NCI-H2029 (cell line): ENCODE measurements around the gene LHFPL6.

ENCODE experiments used
- DNase-seq: peaks from one replicate; lab custom pipeline; 2025; lab: John Stamatoyannopoulos, UW

LHFPL6 gene

DNA sequence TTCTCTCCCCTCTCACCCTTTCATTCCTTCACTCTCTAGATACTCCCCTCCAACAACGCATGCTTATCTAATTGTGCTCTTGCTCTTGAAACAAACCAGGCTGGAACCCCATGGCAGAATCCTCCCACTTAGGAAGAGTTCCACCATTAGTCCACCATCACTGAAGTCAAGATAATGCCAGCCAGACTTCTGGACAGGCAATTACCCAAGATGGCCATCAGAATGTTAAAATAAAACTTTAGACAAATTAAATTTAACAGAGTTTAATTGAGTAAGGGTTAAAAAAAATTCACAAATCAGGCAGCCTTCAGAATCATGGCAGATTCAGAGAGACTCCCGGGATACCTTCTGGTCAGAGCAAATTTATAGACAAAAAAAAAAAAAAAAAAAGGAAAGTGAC is 221.5 kb downstream of the LHFPL6 start:
- DNase-seq: no peak

DNA sequence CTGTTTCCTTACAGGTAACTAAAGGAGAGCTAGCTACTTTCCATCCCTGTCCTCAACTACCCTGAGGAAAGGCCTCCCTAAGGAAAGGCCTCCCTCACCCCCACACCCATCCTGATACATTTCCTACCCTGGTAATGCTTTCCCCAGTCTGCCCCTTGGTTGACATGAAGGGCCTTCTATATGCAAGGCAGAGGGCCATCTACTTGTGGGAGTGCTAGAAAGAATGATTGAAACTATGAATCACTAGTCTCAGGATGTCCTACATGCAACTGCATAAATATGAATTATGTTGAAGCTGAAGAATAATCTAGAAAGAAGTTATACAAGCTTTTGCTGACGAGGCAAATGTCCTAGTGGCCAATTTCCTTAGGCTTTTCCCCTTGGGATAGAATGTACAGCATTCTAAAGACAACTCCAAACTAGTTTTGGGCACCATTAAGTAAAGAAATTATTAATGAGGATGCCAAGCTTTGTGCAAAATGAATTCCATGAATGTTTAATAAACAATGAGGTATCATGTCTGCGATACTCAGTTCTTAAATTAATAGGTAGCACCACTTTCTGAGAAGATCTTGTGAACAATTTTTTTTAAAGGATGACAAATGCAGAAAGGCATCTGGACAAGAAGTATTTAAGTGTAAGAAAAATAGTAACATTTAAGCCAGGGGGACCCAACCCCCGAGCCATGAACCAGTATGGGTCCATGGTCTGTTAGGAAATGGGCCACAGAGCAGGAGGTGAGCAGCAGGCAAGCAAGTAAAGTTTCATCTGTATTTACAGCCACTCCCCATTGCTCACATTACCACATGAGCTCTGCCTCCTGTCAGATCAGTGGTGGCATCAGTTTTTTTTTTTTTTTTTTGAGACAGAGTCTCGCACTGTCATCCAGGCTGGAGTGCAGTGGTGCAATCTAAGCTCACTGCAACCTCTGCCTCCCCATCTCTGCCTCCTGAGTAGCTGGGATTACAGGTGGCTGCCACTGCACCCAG is 223.0 kb downstream of the LHFPL6 start:
- no peak for DNase-seq

DNA sequence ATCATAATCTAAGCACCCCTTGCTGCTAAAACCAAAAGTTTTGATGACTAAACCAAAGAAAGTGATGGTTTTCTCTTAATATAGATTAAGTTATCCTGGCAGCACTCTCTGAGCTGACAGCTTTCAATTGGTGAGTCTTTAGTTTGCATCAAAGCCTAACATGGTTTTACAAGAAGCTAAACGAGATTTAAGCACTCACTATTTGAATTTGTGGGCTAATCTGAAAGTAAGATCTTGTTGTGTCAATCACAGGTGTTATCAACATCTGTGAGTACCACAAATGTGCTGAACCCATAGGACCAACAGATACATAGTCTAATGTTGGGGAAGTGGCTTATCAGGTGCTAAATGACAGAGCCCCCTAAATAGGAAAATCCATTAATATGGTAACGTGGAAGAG is 223.9 kb downstream of the LHFPL6 start:
- DNase-seq: no peak

DNA sequence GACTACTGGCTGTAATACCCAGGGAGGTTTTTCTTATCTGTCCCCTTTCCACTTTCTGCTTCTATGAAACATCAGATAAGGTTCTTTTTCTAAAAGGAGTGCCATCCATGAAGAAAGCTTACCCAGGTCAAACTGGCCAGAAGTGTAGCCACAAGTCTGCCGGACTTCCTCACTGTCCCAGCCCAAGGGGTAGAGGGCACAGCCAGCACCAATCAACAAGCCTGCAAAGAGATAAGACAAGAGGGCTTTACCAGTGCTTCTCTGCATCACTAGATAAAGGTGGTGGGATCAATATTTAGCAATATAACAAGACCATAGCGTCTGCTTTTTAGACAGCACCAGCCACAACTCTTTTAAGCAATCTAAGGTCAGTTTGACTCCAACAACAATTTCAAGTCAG is 224.7 kb downstream of the LHFPL6 start:
- no peak for DNase-seq

DNA sequence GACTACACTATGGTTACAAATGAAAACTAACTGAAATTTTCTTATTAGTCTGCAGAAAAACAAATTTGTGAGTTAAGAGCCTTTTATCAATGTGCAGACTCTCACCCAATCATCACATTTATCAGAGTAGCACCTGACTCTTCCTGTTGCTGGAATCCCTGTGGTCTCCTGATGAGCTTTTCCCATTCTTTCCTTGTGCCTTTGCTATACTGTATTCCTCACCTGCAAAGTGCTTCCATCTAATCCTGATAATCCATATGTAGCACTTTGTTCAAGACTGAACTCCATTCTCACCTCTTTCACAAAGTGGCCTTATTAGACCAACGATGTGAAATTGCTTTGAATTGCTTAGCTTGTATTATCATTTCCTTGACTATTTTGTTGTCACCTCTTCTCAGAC is 225.3 kb downstream of the LHFPL6 start:
- DNase-seq: no peak

DNA sequence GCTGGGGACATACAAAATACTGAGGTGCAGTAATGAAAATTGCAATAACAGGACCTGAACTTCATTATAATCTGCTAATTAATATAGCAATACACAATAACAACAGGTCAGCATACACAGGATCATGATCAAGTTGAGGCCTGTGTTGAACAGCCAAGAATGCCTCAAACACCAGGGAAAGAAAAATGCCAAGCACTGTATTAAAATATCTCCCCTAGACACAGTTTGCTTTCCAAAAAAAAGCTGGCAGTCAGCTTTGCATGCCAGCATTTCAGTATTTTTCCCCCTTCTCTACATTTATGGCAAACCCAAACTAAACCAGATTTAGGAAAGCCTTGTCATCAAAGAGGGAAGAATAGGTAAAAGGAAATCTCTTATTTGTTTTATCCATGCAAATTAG is 226.9 kb downstream of the LHFPL6 start:
- no peak for DNase-seq

DNA sequence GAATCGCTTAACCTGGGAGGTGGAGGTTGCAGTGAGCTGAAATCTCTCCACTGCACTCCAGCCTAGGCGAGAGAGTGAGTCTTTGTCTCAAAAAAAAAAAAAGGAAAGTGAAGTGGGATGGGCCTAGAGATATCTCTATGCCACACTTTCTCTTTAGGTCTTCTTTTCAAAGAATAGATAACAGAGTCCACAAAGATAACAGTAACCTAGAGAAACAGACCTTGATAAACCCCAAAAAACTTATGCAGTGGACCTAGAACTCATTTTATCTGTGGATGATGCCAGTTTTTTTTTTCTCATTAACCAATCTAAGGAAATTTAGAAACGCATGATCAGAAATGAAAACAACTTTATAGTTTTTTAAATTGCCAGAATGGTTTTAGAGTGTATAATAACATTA is 227.4 kb downstream of the LHFPL6 start:
- no peak for DNase-seq

DNA sequence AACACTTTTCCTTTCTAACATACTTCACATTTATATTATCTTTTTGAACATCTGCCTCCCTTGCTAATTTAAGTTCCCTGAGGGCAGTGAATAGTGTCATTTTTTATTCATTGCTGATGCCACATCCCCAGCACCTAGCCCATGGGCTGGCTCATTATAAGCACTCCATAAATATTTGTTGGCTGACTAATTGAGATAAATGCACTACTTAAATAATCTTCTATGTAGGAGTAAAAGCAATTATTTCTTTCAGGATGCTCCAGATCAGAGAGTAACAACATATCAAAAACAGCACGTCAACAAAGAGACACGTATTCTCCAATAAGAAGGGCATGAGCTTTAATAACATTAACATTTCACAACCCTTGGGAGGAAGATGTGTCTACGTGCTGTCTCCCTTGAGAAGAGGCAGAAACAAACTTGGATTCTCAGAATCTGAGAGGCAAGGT is 228.2 kb downstream of the LHFPL6 start:
- DNase-seq: no peak

DNA sequence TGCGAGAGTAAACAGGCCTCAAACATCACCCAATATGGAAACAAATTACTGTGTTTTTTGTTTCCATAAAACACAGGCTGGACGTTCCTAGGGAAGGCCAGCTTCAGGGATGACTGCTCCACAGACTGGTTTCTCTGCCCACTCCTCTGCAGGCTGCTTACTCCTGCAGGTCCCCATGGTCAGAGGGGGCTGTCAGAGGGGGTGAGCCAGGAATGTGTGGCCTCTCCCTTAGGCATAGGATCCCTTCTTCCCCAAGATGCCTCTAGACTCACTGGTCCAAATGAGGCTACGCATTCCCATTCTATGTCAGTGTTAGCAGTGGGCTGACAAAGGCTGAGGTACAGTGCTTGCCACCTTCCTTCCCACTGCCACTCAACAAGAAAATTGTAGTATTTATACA is 229.8 kb downstream of the LHFPL6 start:
- DNase-seq: peak; percentile 38

DNA sequence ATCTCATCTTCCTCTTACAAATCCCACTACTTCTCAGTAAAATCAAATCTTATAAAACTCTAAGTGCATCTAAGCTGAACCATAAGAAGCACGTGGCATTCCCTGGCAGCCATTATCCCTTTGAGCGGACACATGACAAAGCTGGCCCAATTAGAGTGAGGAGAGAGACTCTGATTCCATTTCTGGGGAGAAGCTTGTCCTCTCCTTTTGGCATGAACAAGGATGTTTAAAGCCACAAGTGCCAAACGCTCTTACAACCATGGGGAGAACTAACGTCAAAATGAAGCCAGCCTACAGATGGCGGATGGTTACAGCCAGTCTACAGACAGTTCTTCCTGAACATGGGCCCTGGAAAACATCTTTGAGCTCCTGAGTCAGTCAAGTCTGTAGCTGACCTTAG is 231.3 kb downstream of the LHFPL6 start:
- no peak for DNase-seq

DNA sequence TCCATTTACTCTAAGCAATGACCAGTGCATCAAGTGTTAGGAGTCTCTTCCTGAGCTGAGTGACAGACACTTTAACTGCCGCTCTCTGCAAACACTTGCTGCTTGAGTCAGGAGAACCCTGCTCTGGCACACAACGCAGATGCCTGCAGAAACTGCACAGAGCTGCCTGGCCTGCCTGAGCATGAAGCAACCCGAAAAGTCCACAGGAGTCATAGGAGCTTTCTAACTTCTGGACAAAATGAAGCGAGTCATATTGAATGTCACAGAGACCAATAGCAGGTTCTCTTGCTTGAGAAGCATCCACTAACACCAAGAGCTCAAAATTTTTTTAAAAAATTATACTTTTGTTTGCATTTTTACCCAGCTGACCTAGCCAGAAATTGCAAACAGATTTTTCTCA is 232.4 kb downstream of the LHFPL6 start:
- no peak for DNase-seq

DNA sequence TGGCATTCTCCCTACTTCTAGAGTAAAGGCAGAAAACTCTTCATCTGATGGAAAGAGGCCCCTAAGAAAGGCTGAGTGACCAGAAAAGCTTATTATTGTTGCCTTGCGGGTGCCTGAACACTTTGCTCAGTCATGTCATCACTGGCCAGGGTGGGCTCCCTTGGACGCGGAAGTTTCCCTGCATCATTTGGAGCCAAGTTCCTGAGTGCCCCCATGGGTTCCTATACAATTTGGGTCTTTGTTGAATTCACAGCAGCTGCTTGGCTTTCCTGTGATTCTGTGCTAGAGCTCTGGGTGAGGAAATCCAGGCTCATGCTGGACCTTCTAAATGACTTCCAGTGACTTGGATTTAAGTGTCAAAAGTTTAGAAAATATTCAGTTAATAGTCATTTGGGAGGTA is 232.9 kb downstream of the LHFPL6 start:
- DNase-seq: no peak

DNA sequence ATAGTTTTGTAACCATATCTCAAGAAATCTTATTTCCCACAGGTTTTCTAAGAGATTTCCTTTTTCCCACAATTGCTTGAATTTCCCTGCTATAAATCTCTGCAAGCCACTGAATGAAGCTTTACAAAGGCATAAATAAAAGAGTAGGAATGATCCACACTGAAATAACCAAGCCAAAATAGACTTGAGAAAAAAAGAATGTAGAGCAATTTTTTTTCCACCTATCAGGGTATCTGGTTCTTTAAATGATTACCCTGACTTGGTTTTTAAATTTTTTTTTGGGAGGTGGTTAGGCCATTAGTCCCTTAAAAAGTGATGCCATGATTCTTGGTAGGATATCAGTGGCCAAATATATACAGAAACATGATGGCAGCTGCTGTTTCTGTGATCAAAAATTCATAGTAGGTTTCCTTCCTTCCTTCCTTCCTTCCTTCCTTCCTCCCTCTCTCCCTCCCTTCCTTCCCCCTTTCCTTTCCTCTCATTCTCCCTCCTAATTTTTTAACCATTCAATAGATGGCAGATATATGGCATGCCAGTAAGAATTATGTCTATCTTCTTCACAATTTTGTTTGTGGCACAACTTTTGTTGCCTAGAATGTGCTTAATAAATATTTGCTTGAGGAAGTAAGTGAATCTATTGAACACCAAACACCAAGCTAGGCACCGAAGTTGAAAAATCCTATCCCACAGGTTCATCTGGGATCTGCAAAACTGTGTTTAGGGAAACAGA is 233.7 kb downstream of the LHFPL6 start:
- no peak for DNase-seq

DNA sequence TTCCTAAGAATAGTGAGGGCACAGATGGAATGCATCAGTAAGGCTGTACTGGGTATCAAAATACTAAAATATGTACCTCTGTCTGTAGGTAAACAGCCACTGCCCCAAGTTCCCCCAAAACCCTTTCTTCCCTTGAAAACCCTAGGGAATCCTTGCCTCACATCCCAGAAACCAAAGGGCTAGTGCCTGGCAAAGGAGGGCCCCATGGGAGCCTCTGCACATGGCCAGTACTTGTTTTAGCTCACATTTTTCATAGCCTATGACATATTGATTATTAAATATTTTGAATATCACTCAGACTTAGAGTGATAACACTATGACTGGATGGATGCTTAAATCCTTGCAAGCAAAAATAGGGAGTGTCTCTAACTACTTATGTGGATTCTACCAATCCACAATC is 237.1 kb downstream of the LHFPL6 start:
- no peak for DNase-seq

DNA sequence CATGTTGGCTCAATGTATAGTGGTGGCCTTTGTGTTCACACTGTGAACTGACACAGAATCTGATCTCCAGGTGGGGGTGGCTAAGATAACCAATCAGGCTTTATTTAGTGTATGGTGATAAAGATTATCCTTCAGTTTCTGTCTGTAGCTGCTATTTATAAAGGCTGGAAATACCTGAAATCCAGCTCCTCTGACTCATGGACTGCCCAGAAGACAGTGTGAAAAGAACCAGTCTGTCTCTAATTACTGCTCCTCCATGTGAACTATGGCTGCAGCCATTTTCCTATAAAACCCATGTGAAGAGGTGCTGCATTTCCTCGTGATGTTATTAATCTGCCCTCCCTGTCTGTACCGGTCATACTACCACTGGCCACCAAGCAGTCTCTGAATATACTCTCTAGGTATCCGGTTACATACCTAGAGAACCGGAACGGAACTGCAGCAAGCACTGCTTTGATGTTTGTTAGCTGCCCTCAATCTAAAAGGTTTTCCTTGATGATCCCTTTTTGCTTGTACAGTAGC is 238.0 kb downstream of the LHFPL6 start:
- peak; percentile 62 for DNase-seq

DNA sequence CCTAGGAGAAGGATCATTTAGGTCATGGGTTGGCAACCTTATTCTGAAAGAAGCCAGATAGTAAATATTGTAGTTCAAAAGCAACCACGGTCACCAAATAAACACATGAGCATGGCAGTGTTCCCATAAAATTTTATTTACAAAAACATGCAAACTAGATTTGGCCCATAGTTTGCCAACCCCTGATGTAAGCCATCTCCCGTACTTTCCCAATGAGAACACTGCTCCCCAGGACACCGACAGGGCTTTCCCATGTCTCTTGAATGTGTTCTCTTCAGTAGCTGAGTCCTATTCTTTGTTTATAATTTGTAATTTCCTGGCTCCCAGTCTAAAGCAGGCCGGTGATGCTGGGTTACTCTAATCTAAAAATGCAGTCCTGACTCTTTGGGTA is 239.6 kb downstream of the LHFPL6 start:
- no peak for DNase-seq

DNA sequence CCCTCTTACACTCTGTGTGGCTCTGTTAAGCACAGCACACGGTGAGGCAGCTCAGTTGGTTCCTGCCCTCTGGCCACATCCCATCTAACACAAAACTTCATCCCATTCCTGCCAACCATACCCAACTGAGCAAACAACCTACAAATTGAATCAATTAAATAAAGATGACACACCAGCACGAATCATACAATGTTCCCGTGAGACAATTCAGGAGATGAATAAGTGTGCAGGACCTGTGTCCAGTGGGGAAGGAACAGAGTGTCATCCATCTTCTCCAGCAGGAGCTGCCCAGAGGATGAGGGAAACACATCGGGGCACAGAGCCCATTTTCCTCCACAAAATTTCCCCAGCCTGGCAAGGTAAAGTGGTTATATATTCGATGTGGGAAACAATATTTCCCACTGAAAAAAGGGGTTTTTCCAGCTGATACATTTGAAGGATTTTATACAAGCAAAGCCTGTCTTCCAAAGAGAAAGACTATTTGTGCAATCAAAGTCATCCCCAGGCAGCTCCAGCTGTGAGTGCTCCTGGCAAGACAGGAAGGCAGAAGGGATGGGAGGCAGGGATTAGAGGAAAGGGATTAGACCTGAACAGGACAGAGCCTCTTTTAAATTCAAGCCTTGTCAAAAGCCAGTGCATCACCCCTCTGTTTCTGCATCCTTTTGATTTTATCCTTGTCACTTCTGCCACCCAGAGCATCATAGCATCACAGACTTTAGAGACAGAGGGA is 240.2 kb downstream of the LHFPL6 start:
- DNase-seq: no peak

DNA sequence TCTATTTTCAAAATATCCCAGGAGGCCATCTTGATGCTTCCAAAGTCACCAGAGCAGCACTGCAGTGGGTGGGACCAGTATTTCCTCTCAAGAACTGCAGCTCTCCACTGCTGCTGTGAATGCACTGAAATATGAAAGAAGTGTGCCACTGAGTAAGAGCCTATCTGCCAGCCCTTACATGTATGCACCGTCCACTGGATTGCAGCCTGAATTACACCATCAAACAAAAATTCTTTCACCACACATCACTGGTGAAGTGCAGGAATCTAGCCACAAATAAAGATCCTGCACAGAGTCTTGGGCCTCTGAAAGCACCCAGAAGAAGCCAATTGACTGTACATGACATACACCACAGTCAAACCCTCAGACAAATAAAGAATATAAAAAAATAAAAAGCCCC is 249.0 kb downstream of the LHFPL6 start:
- no peak for DNase-seq

DNA sequence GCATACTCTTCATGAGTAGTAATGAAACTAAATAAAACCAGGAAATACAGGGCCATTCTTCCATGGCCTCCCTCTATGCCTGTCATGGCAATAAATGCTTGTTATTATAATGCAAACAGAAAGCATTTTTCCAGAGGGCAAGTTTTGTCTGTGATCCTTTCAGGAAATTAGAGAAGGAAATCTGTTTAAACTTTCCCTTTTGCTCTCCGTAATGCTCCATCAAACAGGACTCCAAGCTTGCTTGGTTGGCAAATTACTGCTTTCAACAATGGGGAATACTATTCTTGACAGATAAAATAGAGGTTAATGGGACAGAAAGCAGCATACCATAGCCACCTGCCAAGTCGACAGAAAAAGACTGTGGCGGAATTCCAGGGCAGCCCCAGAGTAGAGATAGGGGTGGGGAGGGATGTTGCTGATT is 252.5 kb downstream of the LHFPL6 start:
- DNase-seq: no peak

DNA sequence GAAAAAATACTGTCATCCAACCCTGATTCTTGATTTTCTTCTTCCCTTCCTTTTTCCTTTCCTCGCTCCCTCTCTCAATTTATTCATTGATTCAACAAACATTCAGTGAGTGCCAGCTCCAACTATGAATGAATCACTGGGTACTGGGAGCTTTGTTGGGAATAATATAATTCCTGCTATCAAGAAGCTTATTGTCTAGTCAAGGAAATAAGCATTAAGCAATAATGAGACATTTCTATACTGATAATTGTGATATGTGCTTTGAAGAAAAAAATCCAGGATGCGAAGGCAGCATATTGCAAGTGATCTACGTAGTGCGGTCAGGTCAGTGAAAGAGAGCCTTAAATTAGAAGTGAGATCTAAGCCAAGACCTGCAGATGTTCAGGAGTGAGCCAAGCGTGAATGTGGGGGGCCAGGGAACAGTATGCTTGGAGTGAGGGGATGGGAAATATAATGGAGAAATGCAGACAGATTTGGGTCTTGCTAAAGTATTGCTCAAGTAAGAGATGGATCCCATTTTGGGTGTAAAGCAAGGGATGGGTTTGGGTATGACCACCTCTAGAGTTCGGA is 253.5 kb downstream of the LHFPL6 start:
- DNase-seq: no peak

DNA sequence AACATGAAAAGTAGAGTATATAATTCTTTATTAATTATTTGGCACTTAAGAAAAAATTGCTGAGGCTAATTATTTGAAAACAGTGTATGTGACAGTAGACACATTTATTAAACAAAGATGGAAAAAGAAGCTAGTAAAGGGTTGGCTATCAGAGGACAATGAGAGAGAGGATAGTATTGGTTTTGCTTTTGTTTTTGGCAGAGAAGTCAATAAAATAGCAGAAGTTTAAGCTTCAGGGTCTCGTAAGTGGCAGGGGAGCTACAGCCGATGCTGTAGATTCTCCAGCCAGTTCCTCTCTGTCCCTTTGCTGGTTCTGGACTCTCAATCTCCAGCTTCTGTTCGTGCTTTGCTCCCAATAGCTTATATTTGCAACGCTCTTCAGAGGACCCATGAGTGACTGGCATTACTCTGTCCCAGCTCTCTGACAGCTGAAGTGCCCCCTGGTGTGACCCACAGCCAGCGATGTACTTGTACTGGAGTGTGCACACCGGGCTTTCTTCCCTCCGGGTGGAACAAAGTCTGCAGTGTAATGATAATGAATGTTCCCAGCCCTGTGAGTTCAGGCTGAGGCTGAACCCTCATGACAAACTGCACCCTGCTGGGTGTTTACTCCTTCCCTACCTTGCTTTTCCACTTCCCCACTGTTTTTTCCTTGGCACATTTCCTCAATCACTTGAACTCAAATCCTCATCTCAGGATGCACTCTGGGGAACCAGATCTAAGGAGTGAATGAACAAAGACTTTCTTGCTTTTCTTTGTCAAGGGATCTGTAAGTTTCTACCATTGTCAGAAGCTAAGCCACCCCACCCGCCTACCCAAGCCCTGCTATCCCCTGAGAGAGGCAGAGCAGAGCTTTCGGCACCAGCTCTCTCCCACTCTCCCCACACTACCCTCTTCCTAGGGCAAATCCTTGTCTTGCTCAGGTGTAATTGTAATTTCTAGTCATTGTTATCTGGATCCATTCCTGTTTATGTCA is 254.8 kb downstream of the LHFPL6 start:
- no peak for DNase-seq
